HG02588 (cell line): ENCODE measurements around the gene PCMTD2.
"Not testable (repeated sequence)": the region's sequence is repeated elsewhere in the genome, so short reads cannot be mapped to it uniquely, and the experiment has no call there.

Experiments used
- ATAC-seq: cut with Tn5 transposase; IDR thresholded peaks from one replicate; pipeline ENCODE4 v1.9.1; 2021; ENCODE audit warnings: mild to moderate bottlenecking, moderate library complexity; ENCODE audit not compliant: unreplicated experiment

Gene PCMTD2

DNA sequence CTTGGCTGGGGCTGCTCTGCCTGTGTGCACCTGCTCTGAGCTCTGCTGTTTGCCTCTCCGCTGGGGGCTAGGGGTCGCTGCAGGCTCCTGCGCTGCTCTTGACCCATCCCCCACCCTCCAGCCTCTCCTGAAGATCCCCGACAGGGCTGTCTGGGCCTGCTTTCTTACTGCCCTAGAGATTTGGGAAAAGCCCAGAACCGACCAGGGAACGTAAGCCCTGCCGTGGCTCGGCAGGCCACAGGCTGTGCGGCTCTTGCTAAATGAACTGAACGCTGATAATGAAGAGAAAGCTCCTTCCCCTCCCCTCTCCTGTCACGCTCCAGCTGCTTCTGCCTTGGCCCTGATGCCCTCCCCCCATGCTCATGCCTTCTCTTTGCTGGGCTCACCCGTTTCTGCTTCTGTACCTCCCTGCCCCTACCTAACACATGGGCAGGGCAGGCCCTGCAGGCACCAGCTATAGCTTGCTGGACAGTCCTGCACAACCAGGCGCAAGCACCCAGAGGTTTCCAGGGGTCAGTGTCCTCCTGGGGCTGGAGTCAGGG, 32.0 kb upstream of the PCMTD2 start:
- ATAC-seq: no peak

DNA sequence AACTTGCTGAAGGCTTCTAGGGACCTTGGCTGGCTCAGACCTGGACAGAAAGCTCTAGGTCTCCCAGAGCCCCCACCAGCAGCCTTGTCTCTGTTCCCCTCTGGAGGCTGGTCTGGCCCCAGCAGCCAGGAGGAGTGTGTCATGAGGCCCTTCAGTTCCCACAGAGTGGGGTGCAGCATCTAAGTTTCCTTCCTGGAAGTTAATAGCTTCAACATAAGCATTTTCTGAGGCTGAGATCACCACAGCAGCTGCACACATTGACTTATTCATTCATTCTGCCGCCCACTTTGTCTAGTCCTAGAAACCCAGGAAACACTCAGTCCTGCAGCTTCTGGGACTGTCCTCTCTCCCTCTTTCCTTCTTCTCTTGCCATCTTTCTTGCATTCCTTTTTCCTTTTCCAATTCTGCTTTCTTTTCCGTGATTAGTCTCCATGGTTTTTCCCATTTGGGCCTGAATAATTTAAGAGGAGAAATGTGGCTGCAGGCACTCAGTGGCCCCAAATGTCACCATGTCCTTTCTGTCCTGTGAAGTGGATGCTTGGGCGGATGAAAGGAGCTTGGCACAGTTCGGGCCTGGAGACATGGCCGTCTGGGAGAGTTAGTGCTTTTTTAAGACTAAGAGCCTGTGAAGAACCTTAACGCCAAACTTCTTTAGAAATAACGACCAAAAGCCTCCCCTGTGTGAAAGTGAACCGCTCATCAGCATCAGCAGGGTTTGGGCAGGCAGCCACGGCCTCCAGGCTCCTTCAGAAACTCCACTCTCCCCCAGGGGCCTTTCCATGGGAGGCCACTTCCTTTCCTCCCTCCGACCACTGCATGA, 31.0 kb upstream of the PCMTD2 start:
- no peak for ATAC-seq

DNA sequence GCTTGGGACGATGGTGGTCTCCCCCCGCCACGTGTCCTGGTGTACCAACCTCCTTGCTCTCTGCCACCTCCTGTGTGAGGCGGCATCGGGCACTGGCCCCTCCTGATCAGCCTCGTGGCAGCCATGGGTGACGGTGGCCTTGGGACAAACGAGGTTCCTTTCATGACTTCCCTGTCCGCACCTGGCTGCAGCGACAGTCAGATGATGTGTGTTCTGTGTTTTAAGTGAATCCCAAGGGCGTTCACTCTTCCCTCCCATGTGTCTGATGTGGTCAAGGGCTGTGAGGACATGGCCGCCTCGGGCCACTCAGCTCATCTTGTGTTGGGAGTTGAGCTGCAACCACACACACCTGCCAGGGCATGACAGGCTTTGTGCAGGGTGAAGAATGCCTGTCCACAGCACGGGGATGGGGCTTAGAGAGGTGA, 30.4 kb upstream of the PCMTD2 start:
- ATAC-seq: no peak

DNA sequence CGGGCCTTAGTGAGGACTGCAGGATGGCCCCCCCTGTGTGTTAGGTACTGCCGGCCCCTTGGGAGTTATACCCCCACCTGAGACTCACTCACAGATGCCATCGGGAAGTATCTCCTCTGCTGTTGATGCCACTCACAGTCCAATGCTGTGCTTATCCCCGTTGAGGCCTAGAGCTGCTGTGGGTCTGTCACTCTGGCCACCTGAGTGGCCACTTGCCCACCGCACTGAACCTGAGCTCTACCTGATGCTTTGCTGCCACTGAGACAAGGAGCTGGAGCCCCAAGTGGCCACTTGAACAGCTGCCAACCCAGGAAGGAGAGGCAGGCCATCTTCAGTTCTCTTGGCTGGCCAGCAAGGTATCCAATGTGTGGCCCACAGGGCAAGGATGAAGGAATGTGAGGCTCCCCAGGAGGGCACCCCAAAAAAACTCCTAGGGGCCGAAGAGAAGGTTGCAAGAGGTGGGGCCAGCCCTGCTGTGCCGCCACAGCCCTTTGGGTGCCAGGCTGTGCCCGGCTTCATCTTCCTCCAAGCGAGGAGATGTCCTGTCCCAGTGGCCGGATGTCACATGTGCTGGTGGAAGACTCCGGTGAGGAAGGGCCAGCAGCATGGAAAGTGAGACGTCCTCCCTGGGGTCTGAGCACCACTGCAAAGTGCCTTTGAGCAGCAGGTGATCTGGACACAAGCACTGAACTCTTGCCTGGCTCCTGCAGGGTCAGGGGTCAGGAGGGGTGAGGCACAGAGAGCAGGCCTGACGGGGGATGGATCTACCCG, 29.5 kb upstream of the PCMTD2 start:
- no peak for ATAC-seq

DNA sequence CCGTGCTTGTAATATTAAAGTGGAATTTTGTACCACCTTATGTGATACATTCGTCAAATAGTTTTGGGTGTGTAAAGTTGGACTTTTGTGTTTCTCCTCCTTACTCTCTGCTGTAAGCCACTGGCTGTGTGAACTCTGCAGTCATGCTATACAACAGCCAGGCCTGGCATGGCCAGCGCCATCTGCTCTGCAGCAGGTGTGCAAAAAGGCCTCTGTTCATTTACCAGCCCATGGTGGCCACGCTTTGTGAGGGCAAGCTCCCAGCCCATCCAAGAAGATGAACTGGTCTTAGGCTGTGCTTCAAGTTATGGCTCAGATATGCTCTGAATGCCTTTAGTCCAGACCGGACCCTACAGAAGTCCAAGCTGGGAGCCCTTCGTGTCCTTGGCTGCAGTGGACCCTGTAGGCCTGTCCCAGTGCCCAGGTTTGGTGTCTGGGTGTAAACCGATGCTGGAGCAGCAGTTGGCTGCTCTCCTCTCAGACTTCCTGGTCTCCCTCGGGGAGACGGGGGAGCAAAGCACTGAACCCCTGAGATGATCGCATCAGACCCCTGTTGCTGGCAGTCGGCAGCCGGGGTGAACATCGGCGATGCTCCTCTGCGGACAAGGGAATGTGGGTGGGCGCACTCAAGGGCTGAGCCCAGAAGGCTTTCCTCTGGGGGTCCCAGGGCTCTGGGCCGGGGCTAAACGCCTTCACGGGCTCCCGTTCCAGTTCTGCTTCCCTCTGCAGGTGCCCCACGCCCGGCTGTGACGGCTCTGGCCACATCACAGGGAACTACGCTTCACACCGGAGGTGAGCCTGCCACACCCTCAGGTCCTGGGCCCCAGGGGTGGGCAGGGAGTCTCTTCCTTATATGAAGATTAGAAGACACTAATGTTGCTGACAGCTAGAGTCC, 28.6 kb upstream of the PCMTD2 start:
- ATAC-seq: no peak

DNA sequence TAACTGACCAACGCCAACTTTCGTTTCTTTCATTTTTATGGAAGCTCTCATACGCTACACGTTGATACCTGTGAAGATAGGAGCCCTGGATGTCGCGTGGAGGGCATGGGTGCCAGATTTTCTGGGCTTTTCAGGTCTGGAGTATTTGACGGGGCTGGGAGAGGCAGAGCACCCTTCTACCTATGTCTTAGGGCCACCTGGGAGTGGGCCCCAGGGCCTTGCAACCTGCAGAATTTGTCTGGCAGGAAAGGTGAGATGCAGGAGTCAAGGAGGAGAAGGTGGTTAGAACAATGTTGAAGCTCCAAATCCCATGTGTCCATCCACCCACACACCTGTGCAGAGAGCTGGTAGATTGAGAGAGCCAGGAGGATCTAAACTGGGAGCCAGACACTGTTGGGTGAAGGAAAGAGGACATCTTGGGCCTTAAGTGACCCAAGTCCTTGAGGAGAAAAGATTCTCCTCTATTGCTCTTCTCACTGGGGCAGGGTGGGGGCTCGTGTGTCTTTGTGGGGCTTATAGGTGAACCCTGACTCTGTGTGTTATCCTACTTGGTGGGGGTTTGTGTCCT, 27.4 kb upstream of the PCMTD2 start:
- no peak for ATAC-seq

DNA sequence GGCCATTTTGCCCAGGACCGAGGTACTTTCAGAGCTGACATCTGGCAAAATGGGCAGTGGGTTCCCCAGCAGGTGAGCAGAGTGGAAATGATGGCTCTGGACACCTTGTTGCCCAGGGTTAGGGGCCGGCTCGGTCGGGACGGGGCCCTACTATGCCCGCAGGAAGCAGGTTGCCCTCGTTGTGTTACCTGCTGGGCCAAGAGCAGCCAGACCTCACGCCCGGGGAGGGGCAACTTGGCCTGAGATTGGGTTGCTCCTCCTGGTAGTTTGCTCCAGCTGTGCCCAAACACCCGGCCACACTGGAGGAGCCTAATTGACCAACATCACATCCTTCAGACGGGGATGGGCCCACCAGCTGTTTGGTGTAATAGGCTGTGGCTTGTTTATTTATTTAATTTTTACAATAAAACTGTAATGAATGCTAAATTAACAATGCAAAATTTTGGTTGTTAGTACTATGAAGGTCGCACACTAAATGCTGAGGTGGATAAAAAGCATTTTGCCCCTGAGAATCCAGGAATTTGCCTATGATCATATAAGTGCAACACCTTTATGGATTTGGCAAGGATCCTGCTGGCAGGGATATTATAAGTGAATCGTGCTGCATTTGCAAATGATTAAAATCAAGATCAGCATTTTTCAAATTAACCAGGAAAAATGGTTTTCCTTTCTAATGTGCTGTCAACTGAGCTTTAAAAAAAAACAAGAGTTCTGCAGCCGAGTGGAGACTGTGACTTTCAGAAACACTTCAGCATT, 26.6 kb upstream of the PCMTD2 start:
- no peak for ATAC-seq

DNA sequence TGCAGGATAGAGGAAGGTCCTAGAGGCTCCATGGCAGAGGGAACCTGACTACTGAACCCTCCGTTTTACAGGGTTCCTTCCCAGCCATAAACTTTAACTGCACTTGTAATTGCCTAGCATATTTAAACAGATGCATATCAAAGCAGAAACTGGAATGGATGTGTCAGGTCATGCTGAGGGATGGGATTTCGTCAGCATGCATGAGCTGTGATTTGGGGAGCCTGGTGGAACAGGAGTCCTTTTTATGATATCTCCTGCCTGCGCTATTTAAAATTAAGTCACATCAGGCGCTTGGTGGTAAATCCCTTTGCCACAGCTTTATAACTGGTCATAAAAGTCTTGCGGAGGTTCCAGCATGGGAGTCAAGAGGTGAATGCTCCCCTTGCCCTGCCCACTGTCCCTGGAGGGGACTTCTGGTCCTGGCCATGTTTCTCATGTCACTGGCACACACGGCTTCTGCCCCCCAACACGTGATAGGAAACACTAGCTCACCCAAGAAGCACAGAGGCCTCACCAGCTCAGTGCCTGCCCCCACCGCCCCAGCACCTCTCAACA, 26.0 kb upstream of the PCMTD2 start:
- no peak for ATAC-seq

DNA sequence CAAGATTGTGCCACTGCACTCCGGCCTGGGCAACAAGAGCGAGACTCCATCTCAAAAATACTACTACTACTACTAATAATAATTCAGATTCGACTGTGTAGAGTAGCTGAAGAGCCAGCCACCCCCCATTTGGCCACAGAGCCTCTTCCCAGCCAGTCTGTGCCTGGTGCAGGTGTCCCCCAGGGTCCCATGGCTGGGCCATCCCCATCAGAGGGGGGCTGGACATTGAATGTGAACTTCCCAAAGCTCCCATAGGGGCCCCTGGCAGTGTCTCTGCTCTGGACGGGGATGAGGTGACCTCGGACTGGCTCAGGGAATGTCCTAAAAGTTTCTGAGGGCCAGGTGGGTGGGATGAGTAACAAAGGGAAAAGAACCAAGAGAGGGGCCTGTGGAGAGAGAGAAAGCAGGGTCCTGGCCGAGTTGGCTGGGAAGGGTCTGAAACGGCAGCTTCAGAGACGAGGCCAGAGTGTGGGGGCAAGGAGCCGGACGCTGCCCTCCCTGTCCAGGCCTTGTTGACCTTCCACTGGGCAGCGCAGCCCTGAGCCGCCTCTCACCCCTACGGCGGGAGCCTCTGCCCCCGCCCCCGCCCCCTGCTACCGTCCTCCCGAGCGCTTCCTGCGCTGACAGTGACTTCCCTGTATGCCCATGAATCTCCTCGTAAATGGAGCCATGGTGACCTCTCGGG, 24.9 kb upstream of the PCMTD2 start:
- no peak for ATAC-seq

DNA sequence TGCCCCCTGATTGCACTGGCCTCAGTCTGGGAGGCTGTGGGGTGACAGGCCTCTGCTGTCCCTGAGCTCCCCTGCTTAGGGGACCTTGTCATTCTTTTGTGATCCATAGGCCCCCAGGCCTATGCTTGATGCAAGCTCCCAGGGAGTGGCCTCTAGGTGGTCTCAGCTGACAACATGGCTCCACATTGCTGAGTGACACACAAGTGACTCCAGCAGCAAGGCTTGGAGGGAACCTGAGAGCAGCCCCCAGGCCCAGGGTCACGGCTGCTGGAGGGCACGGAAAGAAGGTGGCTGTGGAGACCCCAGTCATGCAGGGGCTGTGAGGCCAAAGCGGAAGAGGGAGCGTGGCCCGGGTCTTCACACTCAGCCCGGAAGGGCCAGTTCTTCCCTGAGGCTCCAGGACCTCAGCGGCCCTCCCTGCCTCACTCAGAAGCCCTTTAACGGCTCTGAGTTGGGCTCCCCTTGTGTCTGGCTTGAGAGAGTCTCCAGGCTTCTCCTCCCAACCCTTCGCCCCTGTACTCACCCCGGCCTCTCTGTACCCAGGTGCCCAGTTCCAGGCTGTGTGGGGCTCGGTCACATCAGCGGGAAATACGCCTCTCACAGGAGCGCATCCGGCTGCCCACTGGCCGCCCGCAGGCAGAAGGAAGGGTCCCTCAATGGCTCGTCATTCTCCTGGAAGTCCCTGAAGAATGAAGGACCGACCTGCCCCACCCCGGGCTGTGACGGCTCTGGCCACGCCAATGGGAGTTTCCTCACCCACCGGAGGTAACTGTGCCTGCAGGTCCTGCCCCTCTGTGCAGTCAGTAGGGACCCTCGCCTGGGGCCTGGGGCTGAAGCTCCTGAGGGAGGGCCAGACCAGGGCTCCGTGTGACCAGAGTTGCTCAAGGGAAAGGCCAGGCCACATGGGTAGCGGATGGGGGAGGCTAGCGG, 23.7 kb upstream of the PCMTD2 start:
- ATAC-seq: no peak

DNA sequence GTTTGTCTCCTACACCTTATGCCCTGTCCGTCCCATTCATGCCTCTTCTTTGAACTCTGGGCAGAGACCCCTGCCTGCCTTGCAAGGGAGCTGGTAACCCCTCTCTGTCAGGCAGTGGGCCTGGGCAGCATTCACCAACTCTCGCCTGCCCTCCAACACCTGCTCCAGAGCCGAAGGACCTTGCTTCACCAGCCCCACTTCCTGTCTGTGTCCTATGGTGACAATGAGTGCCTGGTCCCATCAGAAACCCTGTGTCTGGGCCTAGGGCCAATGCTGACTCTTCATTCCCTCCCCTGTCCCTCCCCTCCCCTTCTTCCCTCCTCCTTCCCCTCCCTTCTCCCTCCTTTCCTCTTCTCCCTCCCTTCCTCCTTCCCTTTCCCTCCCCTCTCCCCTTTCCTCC, 22.8 kb upstream of the PCMTD2 start:
- no peak for ATAC-seq

DNA sequence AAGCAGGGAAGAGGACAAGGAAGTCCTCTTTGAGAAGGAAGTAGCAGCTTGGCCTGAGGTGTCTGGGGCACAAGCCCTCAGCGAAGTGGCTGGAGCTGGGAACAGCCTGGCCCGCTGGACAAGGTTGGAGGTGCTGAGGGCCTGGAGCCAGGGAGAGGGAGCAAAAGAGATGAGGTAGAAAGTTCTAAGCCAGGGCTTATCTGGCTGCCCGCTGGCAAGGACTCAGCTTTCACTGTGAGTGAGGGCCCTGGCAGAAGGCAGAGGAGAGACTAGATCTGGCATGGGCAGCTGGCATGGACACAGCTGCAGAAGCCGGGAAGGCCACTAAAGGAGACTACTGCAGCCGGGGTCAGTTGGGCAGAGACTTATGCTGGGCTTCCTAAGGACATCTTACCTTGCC, 21.8 kb upstream of the PCMTD2 start:
- no peak for ATAC-seq

DNA sequence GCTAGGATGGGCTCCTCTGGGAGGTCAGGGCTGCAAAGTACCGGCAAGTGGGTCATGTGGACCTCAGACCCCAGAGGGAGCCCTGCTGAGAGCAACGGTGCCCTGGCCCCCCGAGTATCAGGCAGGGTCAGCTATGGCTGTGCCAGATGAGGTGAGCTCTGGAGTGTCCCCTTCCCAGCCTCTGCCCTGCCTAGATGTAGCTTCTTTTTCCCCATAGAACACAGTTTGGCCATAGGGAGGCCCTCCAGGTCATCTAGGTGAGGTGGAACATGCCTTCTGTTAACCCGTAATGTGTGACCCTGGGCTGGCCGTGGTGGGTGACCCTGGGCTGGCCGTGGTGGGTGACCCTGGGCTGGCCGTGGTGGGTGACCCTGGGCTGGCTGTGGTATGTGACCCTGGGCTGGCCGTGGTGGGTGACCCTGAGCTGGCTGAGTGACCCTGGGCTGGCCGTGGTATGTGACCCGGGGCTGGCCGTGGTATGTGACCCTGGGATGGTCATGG, 21.2 kb upstream of the PCMTD2 start:
- ATAC-seq: no peak

DNA sequence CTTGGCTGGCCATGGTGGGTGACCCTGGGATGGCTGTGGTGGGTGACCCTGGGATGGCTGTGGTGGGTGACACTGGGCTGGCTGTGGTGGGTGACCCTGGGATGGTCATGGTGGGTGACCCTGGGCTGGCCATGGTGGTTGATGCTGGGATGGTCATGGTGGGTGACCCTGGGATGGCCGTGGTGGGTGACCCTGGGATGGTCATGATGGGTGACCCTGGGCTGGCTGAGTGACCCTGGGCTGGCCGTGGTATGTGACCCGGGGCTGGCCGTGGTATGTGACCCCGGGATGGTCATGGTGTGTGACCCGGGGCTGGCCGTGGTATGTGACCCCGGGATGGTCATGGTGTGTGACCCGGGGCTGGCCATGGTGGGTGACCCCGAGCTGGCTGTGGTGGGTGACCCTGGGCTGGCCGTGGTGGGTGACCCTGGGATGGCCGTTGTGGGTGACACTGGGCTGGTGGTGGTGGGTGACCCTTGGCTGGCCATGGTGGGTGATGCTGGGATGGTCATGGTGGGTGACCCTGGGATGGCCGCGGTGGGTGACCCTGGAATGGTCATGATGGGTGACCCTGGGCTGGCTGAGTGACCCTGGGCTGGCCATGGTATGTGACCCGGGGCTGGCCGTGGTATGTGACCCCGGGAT, 20.5 kb upstream of the PCMTD2 start:
- ATAC-seq: not testable (repeated sequence)

DNA sequence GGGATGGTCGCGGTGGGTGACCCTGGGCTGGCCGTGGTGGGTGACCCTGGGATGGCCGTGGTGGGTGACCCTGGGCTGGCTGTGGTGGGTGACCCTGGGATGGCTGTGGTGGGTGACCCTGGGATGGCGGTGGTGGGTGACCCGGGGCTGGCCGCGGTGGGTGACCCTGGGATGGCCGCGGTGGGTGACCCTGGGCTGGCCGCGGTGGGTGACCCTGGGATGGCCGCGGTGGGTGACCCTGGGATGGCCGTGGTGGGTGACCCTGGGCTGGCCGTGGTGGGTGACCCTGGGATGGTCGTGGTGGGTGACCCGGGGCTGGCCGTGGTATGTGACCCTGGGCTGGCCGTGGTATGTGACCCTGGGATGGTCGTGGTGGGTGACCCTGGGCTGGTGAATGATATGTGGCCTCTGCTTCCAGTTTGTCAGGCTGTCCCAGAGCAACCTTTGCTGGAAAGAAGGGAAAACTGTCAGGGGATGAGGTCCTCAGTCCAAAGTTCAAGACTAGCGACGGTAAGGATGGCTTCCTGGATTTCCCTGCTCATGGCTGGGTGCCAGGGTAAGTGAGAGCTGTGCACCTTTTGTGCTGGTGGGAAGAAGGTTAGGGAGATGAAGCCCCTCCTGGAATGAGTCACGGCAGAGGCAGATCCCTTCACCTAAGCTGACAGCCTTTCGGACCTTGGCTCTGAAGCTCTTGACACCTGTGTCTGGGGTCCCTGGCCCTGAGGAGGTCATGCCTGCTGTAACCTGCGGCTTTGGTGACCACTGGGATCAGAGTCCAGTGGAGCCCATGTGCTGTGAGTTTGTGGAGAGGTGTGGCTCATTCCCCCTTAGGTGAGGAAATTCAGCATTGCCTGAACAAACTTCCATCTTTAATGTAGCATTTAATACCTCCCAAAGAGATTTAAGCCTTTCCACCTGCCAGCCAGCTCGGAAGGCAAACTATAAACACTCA, 19.1 kb upstream of the PCMTD2 start:
- ATAC-seq: no peak

DNA sequence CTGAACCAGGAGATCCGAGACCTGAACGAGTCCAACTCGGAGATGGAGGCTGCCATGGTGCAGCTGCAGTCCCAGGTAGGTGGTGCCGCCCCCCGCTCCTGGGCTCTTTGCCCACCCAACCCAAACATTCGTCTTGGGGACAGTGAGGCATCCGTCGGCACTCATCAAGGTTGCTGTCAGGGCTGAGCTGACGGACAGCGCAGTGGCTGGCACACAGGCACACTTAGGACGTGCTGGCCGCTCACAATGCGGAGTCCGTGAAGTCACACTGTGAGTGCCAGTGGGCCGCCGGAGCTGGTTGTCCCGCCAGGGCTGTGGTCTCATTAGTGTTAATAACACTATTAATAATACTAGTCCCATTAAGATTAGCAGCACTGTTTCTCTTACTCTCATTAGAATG, 18.2 kb upstream of the PCMTD2 start:
- ATAC-seq: no peak
